Measurements from ENCODE around the gene RPS6KA2.

Gene RPS6KA2

DNA sequence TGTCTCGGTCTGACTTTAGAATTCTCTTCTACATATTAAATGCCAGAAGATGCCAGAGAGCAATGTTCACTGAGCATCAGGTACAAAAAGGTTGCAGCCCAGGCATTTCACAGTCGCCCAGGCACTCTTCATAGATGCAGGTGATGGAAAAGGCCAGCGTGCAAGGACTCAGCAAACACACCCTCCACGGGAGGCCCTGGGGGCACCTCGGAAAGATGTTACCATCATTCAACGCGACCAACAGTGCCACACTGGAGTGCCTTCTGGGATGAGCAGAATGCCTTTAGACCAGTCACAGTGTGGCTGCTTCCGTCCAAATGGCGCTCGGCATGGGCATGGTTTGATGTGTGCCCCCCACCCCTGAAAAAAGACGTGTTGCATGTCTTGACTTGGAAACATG, 36.0 kb downstream of the RPS6KA2 start:
- no peak for DNase-seq (ENCODE audit: low read depth in 2 of 2)
- TF ChIP-seq, protein P1, sequence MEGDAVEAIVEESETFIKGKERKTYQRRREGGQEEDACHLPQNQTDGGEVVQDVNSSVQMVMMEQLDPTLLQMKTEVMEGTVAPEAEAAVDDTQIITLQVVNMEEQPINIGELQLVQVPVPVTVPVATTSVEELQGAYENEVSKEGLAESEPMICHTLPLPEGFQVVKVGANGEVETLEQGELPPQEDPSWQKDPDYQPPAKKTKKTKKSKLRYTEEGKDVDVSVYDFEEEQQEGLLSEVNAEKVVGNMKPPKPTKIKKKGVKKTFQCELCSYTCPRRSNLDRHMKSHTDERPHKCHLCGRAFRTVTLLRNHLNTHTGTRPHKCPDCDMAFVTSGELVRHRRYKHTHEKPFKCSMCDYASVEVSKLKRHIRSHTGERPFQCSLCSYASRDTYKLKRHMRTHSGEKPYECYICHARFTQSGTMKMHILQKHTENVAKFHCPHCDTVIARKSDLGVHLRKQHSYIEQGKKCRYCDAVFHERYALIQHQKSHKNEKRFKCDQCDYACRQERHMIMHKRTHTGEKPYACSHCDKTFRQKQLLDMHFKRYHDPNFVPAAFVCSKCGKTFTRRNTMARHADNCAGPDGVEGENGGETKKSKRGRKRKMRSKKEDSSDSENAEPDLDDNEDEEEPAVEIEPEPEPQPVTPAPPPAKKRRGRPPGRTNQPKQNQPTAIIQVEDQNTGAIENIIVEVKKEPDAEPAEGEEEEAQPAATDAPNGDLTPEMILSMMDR (IDR thresholded peaks at IDR 0.05; ENCODE audit: low read depth, low read length): no peak
- no peak overlapping the region for H3K4me3 ChIP-seq (replicated peaks in 1 of 2; ENCODE audit: low read depth in 2 of 2, low read length in 2 of 2)

- no peak for DNase-seq (ENCODE audit: low read depth in 2 of 2)
Measured at GRCh38 chr6:166589786-166590574, 37.1 kb downstream of the RPS6KA2 start.

GRCh38 chr6:166589337-166589731, 37.7 kb downstream of the RPS6KA2 start:
- no peak for DNase-seq (ENCODE audit: low read depth in 2 of 2)
- H3K4me3 ChIP-seq (replicated peaks in 1 of 2; ENCODE audit: low read depth in 2 of 2, low read length in 2 of 2): no peak overlapping the region
- TF ChIP-seq, protein P1 (IDR thresholded peaks at IDR 0.05; ENCODE audit: low read depth, low read length): no peak

More at GRCh38 chr6:166589786-166590574, 37.1 kb downstream of the RPS6KA2 start:
- no peak overlapping the region for H3K4me3 ChIP-seq (replicated peaks in 1 of 2; ENCODE audit: low read depth in 2 of 2, low read length in 2 of 2)
- TF ChIP-seq, protein P1 (IDR thresholded peaks at IDR 0.05; ENCODE audit: low read depth, low read length): no peak

- no peak overlapping the region for H3K4me3 ChIP-seq (replicated peaks in 1 of 2; ENCODE audit: low read depth in 2 of 2, low read length in 2 of 2)
- DNase-seq (ENCODE audit: low read depth in 2 of 2): peak; percentile 75 to 79
- TF ChIP-seq, protein P1 (IDR thresholded peaks at IDR 0.05; ENCODE audit: low read depth, low read length): no peak
Measured at GRCh38 chr6:166588691-166589336, 38.2 kb downstream of the RPS6KA2 start.

GRCh38 chr6:166587631-166588413, 39.2 kb downstream of the RPS6KA2 start:
- TF ChIP-seq, protein P1 (IDR thresholded peaks at IDR 0.05; ENCODE audit: low read depth, low read length): no peak
- no peak for DNase-seq (ENCODE audit: low read depth in 2 of 2)
- no peak overlapping the region for H3K4me3 ChIP-seq (replicated peaks in 1 of 2; ENCODE audit: low read depth in 2 of 2, low read length in 2 of 2)

DNA sequence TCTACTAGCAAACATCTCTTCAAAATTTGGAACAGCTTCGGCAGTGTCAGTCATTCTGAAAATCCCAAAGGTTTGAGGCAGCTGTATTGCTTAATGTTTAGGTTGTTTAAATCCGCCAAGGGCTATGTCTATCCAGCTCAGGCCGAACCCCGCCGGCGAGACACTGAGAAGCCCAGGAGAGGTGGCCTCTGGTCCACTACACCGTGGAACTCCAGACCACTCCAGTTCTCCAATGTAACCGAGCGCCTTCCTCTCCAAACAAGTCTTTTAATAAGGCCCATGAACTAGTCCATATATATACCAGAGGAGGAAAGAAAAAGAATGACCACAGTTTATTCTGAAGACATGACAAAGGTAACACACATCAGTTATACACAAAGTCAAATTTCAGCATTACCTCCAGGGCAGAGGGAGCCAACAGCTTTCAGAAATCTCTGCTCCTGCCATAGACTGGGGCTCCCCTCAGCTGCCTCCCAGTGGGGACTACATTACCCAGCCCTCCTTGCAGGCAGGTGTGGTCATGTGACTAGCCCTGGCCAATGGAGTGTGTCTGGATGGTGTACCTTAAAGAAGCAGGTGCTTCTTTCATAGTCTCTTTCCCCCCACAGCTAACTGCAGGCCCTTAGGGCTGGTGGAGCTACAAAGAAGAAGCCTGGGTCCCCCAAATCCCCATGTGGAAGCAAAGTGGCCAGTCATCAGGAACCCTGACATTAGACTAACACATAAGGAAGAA, 40.5 kb downstream of the RPS6KA2 start, which contains the start of gene RAMACL:
TSS of gene RAMACL (minus strand) at position 255 of the 733 bp plus-strand sequence. CDS start at position 54, 201 bp downstream.
- DNase-seq (ENCODE audit: low read depth in 2 of 2): no peak
- TF ChIP-seq, protein P1 (IDR thresholded peaks at IDR 0.05; ENCODE audit: low read depth, low read length): no peak
- H3K4me3 ChIP-seq (replicated peaks in 1 of 2; ENCODE audit: low read depth in 2 of 2, low read length in 2 of 2): no peak within 1 kb of the TSS
